Transverse colon (tissue), 4 donors: ENCODE results near the gene IL36B. TPM values are rescaled to one million over a fixed set of nuclear protein-coding genes. Genes with fewer than 3 reads are reported as not detected.

ENCODE experiments used
- DNase-seq: peaks from one replicate; pipeline ENCODE4 v3.0.0-alpha.2; 2019
- H3K27ac ChIP-seq, 4 donors: fragments of 200-600 bp; sonication (generic); 2 replicates each; pipeline ENCODE4 v1.5.1; 2016 to 2018; ENCODE audit warnings: inconsistent platforms in 4 of 4
- H3K27me3 ChIP-seq: fragments of 200-600 bp; sonication (generic); 2 replicates; pipeline ENCODE4 v1.5.1; 2017; ENCODE audit warnings: inconsistent platforms
- H3K36me3 ChIP-seq, 4 donors: fragments of 200-600 bp; sonication (generic); 2 replicates each; pipeline ENCODE4 v1.5.1; 2017 to 2019; ENCODE audit warnings: inconsistent platforms in 4 of 4
- H3K4me1 ChIP-seq, 4 donors: fragments of 200-600 bp; sonication (generic); 2 replicates each; pipeline ENCODE4 v1.5.1; 2017 to 2020; ENCODE audit warnings: inconsistent platforms in 4 of 4
- H3K4me3 ChIP-seq, 4 donors: fragments of 200-600 bp; sonication (generic); 1 replicate in 1 of 4; 2 replicates in 3 of 4; pipeline versions ENCODE4 v1.5.1 to v1.6.1; 2017 to 2019; ENCODE audit warnings: inconsistent platforms in 4 of 4
- H3K9me3 ChIP-seq, 2 donors: fragments of 200-600 bp; sonication (generic); 2 replicates each; pipeline ENCODE4 v1.5.1; 2017 to 2019; ENCODE audit warnings: inconsistent platforms in 2 of 2
- CTCF ChIP-seq, 5 experiments: fragments of 200-600 bp in 3 of 5; fragments of 450-650 bp in 2 of 5; sonication (generic) in 3 of 5; IDR thresholded peaks; 1 replicate in 2 of 5; 2 replicates in 3 of 5; pipeline ENCODE4 v1.5.1; 2016 to 2017; ENCODE audit warnings: antibody characterized with exemption in 5 of 5, inconsistent platforms in 3 of 5, mild to moderate bottlenecking in 2 of 5, moderate library complexity in 1 of 5
- EP300 ChIP-seq: sonication (generic); formaldehyde crosslinking; IDR thresholded peaks from one replicate; pipeline ENCODE4 v1.6.1; 2017; ENCODE audit warnings: antibody characterized with exemption, low read depth
- POLR2A ChIP-seq: fragments of 450-650 bp; IDR thresholded peaks from one replicate; pipeline ENCODE4 v1.6.1; 2016; ENCODE audit warnings: antibody characterized with exemption, mild to moderate bottlenecking, moderate library complexity
- POLR2AphosphoS5 ChIP-seq, 3 donors: sonication (generic); formaldehyde crosslinking; IDR thresholded peaks; one replicate each; pipeline ENCODE4 v1.6.1; 2016; ENCODE audit warnings: antibody characterized with exemption in 3 of 3
- WGBS, 2 donors: methylation state at CpG; one replicate each; pipeline ENCODE4 v1.1.5; 2018; ENCODE audit warnings: low coverage in 1 of 2; 5-methylcytosine and 5-hydroxymethylcytosine counted together
- in situ Hi-C, 4 donors: fragments of 200-750 bp; cut with MboI; loops; one replicate each; pipeline versions ENCODE4 v1.15.0 to v1.15.1; 2017; ENCODE audit warnings: low sequenced_read_pairs in 3 of 4, low pct_ligation_motif_present in 1 of 4, low pct_unique_long_range_greater_than_20kb in 1 of 4
- intact Hi-C: fragments of 100-400 bp; cut with DNase I; formaldehyde crosslinking; loops from one replicate; pipeline ENCODE4 v1.15.1; 2023; ENCODE audit warnings: low total_unique reads
- total RNA-seq, 4 donors: library from RNA; depleted of rRNA; stranded (reverse); fragments of >200 nt; gene quantifications; one replicate each; pipeline ENCODE4 v1.1.0, GENCODE V29; 2016

IL36B gene
- total RNA-seq, 4 donors from 2014 or later = not detected

GRCh38 chr2:113060396-113060795, 7.7 kb upstream of the IL36B start:
- 54 to 77% methylated on average over 4 of the region's 4 CpGs for WGBS, 2 donors
- intact Hi-C loops (no loop called here), in situ Hi-C loops (no loop called here)
- H3K36me3 ChIP-seq = no peaks in the 10 kb centered on the region
- H3K27ac ChIP-seq = no peak overlapping the region
- no peak for DNase-seq
- H3K4me3 ChIP-seq = no peak overlapping the region
- TF ChIP-seq POLR2AphosphoS5 (IDR thresholded peaks at IDR 0.05) (no peak), POLR2A (no peak), CTCF (IDR thresholded peaks at IDR 0.05) (no peak), EP300 (no peak)
- no peaks in the 10 kb centered on the region for H3K27me3 ChIP-seq
- H3K9me3 ChIP-seq = no peaks in the 10 kb centered on the region
- no peaks in the 10 kb centered on the region for H3K4me1 ChIP-seq

- DNase-seq = no peak
- Histone ChIP-seq H3K36me3 (no peaks in the 10 kb centered on the region), H3K27ac (no peak within 1 kb of the TSS), H3K27me3 (no peaks in the 10 kb centered on the region), H3K4me3 (no peak within 1 kb of the TSS), H3K4me1 (no peaks in the 10 kb centered on the region), H3K9me3 (peaks cover 0 to 4% of the 10 kb centered on the region in 2 donors)
- in situ Hi-C loops (no loop called here), intact Hi-C loops (no loop called here)
- 72% methylated on average over 10 of the region's 15 CpGs; no CpG with 5 or more reads in 1 of the 2 donors for WGBS, 2 donors
- TF ChIP-seq POLR2A (no peak), CTCF (IDR thresholded peaks at IDR 0.05) (no peak), EP300 (no peak), POLR2AphosphoS5 (IDR thresholded peaks at IDR 0.05) (no peak)
These were observed 6.6 kb upstream of the IL36B start, which contains the start of gene IL36RN for GRCh38 chr2:113058998-113059960. IL36RN (plus strand) TSS chr2:113059198; CDS start chr2:113059439, 241 bp downstream.

GRCh38 chr2:113058411-113058994, 5.8 kb upstream of the IL36B start:
- no peaks in the 10 kb centered on the region for H3K4me1 ChIP-seq
- H3K27me3 ChIP-seq = no peaks in the 10 kb centered on the region
- TF ChIP-seq CTCF (IDR thresholded peaks at IDR 0.05) (no peak), EP300 (no peak), POLR2AphosphoS5 (IDR thresholded peaks at IDR 0.05) (no peak), POLR2A (no peak)
- no peaks in the 10 kb centered on the region for H3K36me3 ChIP-seq
- DNase-seq = no peak
- WGBS, 2 donors = 45 to 86% methylated on average over 2 of the region's 2 CpGs
- in situ Hi-C loops = no loop called here
- H3K27ac ChIP-seq = no peak overlapping the region
- intact Hi-C loops = no loop called here
- H3K9me3 ChIP-seq = peaks cover 0 to 4% of the 10 kb centered on the region in 2 donors
- no peak overlapping the region for H3K4me3 ChIP-seq

- no peak overlapping the region for H3K27ac ChIP-seq
- H3K4me3 ChIP-seq = no peak overlapping the region
- no peaks in the 10 kb centered on the region for H3K27me3 ChIP-seq
- in situ Hi-C loops = no loop called here
- intact Hi-C loops = no loop called here
- no peak for DNase-seq
- WGBS, 2 donors = 14 to 23% methylated on average over 1 of the region's 1 CpG
- no peaks in the 10 kb centered on the region for H3K4me1 ChIP-seq
- H3K9me3 ChIP-seq = peaks cover 0 to 4% of the 10 kb centered on the region in 2 donors
- no peak for TF ChIP-seq CTCF (IDR thresholded peaks at IDR 0.05)
- TF ChIP-seq POLR2AphosphoS5 (IDR thresholded peaks at IDR 0.05) = no peak
- TF ChIP-seq POLR2A = no peak
- TF ChIP-seq EP300 = no peak
- H3K36me3 ChIP-seq = no peaks in the 10 kb centered on the region
These were observed 4.5 kb upstream of the IL36B start for GRCh38 chr2:113057117-113057516.
